Measurements from ENCODE around the gene BCAP31.
"Not testable (repeated sequence)": the region's sequence is repeated elsewhere in the genome, so short reads cannot be mapped to it uniquely, and the experiment has no call there.

BCAP31 gene

GRCh38 chrX:153692611-153693156, 31.5 kb downstream of the BCAP31 start:
- no peak for DNase-seq

DNA sequence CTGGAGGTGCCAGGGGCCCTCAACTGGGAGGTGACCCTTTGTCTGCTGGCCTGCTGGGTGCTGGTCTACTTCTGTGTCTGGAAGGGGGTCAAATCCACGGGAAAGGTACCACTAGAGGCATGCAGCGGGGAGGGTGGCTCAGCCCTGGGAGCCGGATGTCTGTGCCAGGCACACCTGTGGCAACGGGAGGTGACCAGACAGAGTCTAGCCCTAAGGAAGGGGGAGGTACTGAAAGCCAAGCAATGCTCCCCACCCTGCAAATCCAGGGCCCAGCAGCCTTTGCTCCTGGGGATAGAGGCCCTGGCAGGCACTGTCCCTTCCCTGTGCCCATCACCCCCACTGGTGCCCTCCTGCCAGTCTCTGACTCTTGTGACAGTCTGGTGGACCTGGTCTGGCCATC, 32.2 kb downstream of the BCAP31 start:
- no peak for DNase-seq

DNA sequence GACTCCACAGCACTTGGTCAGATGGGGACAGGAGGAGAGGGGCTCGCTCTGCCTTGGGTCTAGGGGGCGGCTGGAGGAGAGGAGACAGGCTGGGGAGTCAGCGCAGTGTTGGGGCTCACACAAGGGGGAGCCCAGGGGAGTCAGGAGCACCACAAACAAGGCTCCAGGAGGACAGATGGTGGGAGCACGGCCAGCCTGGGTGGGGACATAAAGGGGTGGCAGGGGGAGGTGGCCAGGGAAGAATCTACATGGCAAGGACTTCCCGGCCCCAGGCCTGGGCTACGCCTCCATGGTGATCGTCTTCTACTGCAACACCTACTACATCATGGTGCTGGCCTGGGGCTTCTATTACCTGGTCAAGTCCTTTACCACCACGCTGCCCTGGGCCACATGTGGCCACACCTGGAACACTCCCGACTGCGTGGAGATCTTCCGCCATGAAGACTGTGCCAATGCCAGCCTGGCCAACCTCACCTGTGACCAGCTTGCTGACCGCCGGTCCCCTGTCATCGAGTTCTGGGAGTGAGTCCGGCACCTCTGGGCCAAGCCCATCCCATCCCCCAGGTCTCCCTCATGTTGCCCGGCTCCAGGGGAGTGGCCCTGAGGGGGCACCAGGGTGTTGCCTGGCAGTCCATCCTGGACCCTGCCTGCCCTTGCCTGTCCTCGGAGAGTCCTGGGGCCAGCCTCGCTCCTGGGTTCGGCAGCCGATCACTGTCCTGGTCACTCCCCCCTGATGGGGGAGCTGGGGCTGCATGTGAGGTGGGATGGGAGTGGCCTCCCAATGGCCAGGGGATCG, 33.0 kb downstream of the BCAP31 start:
- DNase-seq, result not testable (repeated sequence)

DNA sequence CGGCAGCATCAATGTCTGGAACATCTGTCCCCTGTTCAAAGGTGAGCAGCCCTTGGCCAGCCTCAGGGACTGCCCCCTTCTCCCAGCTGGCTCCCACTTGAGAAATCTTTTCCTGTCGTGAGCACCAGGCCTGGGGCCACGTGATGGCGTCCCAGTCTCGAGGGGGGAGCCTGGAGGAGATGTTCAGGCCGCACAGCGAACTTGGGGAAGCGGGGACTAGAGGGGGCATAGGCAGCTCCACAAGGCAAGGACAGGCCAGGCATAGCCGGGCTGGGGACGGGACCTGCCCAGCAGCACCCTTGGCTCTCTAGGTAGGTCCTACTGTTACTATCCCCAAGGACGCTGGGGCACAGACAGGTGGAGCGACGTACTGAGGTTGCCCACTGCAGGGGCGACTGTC, 33.7 kb downstream of the BCAP31 start:
- DNase-seq, result no peak

- no peak for DNase-seq
These were observed 34.3 kb downstream of the BCAP31 start for GRCh38 chrX:153689654-153690465.

- no peak for DNase-seq
These were observed 35.1 kb downstream of the BCAP31 start for GRCh38 chrX:153688911-153689590.

DNA sequence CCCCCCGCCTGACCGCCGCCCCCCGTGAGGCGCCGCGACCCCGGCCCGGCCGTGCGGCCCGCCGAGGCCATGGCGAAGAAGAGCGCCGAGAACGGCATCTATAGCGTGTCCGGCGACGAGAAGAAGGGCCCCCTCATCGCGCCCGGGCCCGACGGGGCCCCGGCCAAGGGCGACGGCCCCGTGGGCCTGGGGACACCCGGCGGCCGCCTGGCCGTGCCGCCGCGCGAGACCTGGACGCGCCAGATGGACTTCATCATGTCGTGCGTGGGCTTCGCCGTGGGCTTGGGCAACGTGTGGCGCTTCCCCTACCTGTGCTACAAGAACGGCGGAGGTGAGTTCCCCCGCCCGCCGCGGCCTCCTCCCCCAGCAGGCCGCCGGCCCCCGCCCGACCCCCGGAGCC, 35.7 kb downstream of the BCAP31 start:
- DNase-seq, result no peak

GRCh38 chrX:153688071-153688470, 36.1 kb downstream of the BCAP31 start:
- DNase-seq, result no peak

DNA sequence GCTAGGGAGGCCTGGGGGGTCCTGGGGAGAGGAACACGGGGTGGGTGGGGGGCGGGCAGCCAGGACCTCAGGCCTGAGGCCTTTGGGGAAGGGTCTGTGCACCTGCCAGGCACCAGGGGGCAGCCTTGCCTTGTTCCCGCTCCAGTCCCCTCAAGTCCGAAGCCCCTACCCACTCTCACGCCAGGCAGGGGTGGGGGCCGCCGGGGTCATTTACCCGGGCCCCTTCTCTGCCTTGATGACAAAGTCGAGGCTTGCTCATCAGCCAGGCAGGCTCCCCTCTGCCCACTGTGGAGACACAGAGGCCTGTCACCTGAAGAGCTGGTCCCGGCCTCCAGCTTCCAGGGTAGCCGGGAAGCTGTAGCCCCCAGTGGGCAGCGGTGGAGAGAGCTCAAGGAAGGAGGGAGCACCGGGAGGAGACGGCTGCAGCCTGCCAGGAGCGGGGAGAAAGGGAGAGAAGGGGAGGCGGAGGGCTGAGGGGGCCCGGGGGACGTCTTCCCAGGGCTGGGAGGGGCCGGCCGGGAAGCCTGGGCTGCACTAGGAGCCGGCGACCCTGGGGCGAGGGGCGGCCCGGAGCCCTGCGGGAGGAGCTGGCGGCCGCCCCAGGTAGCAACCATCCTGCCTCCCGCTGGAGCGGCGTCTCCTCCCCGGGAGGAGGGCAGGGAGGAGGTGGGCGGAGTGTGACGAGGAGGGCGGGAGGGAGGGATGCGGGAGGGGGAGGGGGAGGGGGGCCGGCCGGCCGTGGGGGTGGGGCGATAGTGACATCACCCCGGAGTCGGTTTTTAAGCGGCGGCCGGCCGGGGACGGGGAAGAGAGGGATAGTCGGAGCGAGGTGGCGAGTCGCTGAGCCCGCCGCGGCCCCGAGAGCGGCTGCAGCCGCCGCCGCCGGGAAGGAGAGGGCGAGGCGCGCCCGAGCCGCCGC, 36.8 kb downstream of the BCAP31 start, which contains the start of gene SLC6A8:
Gene SLC6A8 (plus strand): TSS at position 806 of the 919 bp plus-strand sequence. CDS start 649 bp downstream, outside the sequence.
- DNase-seq, result peak; percentile 60

DNA sequence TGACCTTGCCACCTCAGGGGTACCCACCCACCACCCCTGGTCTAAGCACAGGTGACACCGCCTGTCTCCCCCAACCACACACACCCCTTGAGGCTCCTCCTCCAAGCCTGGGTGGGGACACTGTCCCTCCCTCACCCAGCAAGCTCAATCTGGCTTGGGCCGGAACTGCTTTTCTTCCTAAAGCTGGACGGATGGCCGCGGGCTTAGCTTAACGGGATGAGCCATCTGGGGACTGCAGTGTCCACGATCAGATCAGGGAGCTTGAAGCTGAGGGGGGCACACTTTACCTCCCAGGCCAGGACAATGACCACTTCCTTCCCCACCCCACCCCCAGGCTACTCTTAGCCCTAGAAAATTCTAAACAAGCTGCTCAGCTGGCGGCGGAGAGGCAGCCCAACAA, 37.5 kb downstream of the BCAP31 start:
- DNase-seq, result no peak

- no peak for DNase-seq
These were observed 38.2 kb downstream of the BCAP31 start for GRCh38 chrX:153685751-153686696.

- no peak for DNase-seq
These were observed 39.0 kb downstream of the BCAP31 start for GRCh38 chrX:153685156-153685536.

GRCh38 chrX:153684467-153685155, 39.6 kb downstream of the BCAP31 start:
- DNase-seq, result no peak

DNA sequence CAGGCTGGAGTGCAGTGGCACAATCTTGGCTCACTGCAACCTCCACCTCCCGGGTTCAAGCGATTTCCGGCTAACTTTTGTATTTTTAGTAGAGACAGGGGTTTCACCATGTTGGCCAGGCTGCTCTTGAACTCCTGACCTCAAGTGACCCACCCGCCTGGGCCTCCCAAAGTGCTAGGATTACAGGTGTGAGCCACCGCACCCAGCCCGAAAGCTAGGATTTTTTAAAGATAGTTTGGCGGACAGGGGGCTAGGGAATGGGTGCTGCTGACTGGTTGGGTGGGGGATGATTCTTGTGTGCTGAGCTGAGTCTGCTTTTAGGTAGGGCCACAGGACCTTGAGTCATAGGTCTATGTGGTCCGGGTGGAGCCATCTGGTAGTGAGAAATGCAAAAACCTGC, 40.7 kb downstream of the BCAP31 start:
- not testable (repeated sequence) for DNase-seq

GRCh38 chrX:153681175-153681574, 43.0 kb downstream of the BCAP31 start:
- no peak for DNase-seq

GRCh38 chrX:153674219-153674851, 49.9 kb downstream of the BCAP31 start:
- DNase-seq, result no peak

DNA sequence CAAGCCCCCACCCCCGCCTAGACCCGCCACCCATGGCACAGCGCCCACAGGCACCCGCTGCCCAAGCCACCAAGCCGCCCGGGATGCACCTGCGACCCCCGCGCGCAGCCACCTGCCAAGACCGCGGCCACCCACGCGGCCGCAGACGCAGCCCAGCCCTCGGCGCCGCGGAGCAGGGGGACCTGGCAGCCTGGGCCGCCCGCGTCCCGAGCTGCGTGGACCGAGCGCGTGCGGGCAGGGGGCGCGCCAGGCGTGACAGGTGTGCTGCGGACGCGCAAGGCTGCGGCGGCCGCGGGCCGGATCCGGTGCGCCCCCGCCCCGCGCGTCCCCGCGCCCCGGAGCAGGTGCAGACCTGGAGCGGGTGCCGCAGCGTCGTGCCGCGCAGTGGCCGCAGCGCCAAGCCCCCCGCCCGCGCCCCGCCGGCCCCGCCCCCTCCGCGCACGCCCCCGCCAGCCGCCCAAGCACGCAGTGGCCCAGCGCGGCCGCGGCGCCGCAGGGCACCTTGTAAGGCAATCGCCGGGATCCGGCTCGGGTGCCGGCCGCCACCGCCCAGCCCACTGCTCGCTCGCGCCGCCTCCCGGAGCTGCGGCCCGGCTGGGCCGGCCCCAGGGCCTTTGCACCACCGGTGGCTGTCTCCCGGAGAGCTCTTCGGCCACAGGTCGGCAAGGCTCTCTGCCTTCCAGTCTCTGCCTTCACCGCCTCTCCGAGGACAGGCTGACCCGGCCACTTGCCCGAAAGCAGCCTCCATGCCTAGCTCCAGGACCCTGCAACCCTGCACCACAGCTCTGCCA, 50.6 kb downstream of the BCAP31 start, which contains the start of gene PNCK:
Gene PNCK (minus strand): TSS at position 386 of the 791 bp plus-strand sequence. CDS start 737 bp downstream, outside the sequence.
- DNase-seq, result no peak
